ENCODE measurements around the gene TSEN2.

DNA sequence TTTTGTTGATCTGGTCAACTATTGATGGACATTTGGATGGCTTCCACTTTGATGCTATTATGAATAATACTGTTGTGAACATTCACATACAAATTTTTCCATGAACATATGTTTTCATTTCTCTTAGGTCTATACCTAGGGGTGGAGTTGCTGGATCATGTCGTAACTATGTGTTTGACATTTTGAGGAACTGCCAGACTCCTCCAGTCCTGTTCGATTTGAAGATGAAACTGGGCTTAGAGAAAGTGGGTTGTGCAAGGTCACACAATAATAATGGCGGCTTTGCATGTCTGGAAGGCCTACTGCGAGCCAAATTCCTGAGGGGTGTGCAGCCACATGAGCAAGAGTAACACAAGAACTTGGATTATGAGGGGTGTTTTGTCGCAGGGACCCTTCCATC, 2.6 kb downstream of the TSEN2 start:
- TF ChIP-seq, protein P1, sequence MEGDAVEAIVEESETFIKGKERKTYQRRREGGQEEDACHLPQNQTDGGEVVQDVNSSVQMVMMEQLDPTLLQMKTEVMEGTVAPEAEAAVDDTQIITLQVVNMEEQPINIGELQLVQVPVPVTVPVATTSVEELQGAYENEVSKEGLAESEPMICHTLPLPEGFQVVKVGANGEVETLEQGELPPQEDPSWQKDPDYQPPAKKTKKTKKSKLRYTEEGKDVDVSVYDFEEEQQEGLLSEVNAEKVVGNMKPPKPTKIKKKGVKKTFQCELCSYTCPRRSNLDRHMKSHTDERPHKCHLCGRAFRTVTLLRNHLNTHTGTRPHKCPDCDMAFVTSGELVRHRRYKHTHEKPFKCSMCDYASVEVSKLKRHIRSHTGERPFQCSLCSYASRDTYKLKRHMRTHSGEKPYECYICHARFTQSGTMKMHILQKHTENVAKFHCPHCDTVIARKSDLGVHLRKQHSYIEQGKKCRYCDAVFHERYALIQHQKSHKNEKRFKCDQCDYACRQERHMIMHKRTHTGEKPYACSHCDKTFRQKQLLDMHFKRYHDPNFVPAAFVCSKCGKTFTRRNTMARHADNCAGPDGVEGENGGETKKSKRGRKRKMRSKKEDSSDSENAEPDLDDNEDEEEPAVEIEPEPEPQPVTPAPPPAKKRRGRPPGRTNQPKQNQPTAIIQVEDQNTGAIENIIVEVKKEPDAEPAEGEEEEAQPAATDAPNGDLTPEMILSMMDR (IDR thresholded peaks at IDR 0.05 in 2 of 3, conservative IDR thresholded peaks at IDR 0.05 in 1 of 3; ENCODE audit: borderline replicate concordance in 1 of 3, insufficient read depth in 1 of 3, low read depth in 2 of 3, low read length in 2 of 3) = no peak
- TF ChIP-seq JUND (IDR thresholded peaks at IDR 0.05) (no peak), EZH2phosphoT487 (IDR thresholded peaks at IDR 0.05; ENCODE audit: borderline replicate concordance) (no peak), SP1 (IDR thresholded peaks at IDR 0.05; ENCODE audit: low read depth) (no peak), SIN3A (IDR thresholded peaks at IDR 0.05; ENCODE audit: low read depth) (no peak), MAX (IDR thresholded peaks at IDR 0.05) (no peak), EZH2 (IDR thresholded peaks at IDR 0.05) (no peak), CEBPB (IDR thresholded peaks at IDR 0.05; ENCODE audit: low read depth) (no peak), FOSL1 (IDR thresholded peaks at IDR 0.05; ENCODE audit: low read depth) (no peak), YY1 (IDR thresholded peaks at IDR 0.05; ENCODE audit: extremely low read depth, insufficient replicate concordance, low read depth, low read length) (no peak)

All from HCT116 (cell line).